Bronchial smooth muscle cell (primary cell): Measurements from ENCODE around the gene RCAN1. TPM values are rescaled to one million over a fixed set of nuclear protein-coding genes. Genes with fewer than 3 reads are reported as not detected.

Experiments
- total RNA-seq: library from RNA; depleted of rRNA; stranded (reverse); fragments of >200 nt; gene quantifications from 2 replicates; pipeline ENCODE4 v1.2.1, GENCODE V29; 2014

Gene RCAN1
- total RNA-seq, result 33.4 and 46.7 TPM in 2 replicates

GRCh38 chr21:34614628-34615486 lies at the start of gene RCAN1:
Gene RCAN1 (minus strand): TSS chr21:34615113. CDS start chr21:34615011, 102 bp downstream.

GRCh38 chr21:34511787-34512455 lies 103.0 kb downstream of the RCAN1 start, which contains the start of gene KCNE1:
Gene KCNE1 (minus strand): TSS chr21:34512210. CDS start chr21:34449634, 62,576 bp downstream.

Other genes with a start within 250 kb of the RCAN1 start
- gene SMIM11, start 239.6 kb downstream of the RCAN1 start, total RNA-seq, result 14.2 and 15.6 TPM in 2 replicates
- gene SMIM34, start 191.2 kb downstream of the RCAN1 start, total RNA-seq, result not detected in 2 replicates
- gene KCNE1, start 102.9 kb downstream of the RCAN1 start, total RNA-seq, result 0.16 and 0.17 TPM in 2 replicates
- 0.16 and 0.52 TPM in 2 replicates for gene CLIC6, start 53.9 kb upstream of the RCAN1 start, total RNA-seq